ENCODE data around the gene QPRT.
"Not testable (repeated sequence)": the region's sequence is repeated elsewhere in the genome, so short reads cannot be mapped to it uniquely, and the experiment has no call there.

The QPRT gene

DNA sequence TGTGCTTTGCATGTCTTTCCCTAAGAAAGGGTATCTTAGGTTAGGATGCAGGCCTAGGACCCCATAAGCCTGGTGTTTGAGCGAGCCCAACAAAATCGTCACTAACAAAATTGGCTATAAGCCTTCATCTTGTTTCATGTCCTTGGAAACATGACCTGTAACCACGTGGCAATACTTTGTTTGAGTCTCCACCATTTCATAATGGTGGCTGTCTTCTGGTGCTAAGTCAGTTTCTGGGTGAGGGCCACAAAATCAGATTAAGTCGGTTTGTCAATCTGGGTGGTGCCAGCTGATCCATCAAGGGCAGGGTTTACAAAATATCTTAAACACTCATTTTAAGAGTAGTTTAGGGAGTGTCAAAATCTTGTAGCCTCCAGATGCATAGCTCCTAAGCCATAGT, 33.8 kb downstream of the QPRT start:
- no peak for DNase-seq (ENCODE audit: low read depth, low spot score)
- TF ChIP-seq FOXP2 (optimal IDR thresholded peaks at IDR 0.05; ENCODE audit: control extremely low read depth, extremely low read length, insufficient read depth): no peak
- TF ChIP-seq POLR2AphosphoS5 (IDR thresholded peaks at IDR 0.05; ENCODE audit: borderline replicate concordance, low read depth, low read length): no peak
- no peak for TF ChIP-seq EZH2 (IDR thresholded peaks at IDR 0.05)
- Histone ChIP-seq H3K36me3 (ENCODE audit: insufficient read depth, low read length) (no peaks in the 10 kb centered on the region), H3K4me3 (no peak overlapping the region), H3K9me3 (ENCODE audit: low read depth, low read length) (no peaks in the 10 kb centered on the region), H3K27ac (no peak overlapping the region), H3K9ac (ENCODE audit: insufficient read length) (no peak overlapping the region)

DNA sequence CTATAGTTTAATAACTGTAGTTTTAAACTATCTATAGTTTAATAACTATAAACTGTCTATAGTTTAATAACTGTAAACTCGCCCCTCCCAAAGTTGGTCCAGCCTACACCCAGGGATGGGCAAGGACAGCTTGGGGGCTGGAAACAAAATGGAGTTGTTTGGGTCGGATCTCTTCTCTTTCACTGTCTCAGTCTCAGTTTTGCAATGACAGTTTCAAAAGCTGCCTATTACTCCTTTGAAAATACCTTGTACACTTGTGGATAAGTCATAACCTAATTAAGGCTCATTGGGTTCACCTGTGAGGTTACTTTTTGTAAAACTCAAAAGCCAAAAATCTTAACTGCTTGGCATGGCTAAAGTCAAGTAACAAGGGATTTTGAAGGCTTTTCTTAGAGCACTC, 35.4 kb downstream of the QPRT start:
- no peak for DNase-seq (ENCODE audit: low read depth, low spot score)
- no peak overlapping the region for H3K27ac ChIP-seq
- H3K36me3 ChIP-seq (ENCODE audit: insufficient read depth, low read length): no peaks in the 10 kb centered on the region
- H3K9me3 ChIP-seq (ENCODE audit: low read depth, low read length): no peaks in the 10 kb centered on the region
- no peak overlapping the region for H3K9ac ChIP-seq (ENCODE audit: insufficient read length)
- no peak for TF ChIP-seq POLR2AphosphoS5 (IDR thresholded peaks at IDR 0.05; ENCODE audit: borderline replicate concordance, low read depth, low read length)
- no peak for TF ChIP-seq FOXP2 (optimal IDR thresholded peaks at IDR 0.05; ENCODE audit: control extremely low read depth, extremely low read length, insufficient read depth)
- no peak for TF ChIP-seq EZH2 (IDR thresholded peaks at IDR 0.05)
- H3K4me3 ChIP-seq: no peak overlapping the region

DNA sequence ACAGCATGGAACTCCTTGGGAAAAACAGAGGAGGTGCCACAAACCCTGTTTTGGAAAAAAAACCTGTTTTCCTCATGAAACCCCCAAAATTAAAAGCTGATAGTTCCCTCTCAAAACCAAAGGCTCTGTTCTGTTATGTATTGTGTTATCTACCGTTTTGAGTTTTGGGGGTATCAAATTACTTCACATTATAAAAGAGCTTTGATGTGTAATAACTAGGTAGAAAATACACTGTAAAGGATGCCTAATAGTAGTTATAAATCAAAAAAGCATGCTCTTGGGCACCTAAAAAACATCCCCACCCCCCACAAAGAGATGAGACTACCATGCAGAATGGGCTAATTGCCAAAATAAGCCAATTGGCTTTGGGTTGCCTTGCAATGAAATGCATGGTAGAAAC, 36.0 kb downstream of the QPRT start:
- Histone ChIP-seq H3K9ac (ENCODE audit: insufficient read length) (no peak overlapping the region), H3K9me3 (ENCODE audit: low read depth, low read length) (no peaks in the 10 kb centered on the region), H3K27ac (no peak overlapping the region), H3K4me3 (no peak overlapping the region), H3K36me3 (ENCODE audit: insufficient read depth, low read length) (no peaks in the 10 kb centered on the region)
- DNase-seq (ENCODE audit: low read depth, low spot score): no peak
- TF ChIP-seq FOXP2 (optimal IDR thresholded peaks at IDR 0.05; ENCODE audit: control extremely low read depth, extremely low read length, insufficient read depth): no peak
- TF ChIP-seq EZH2 (IDR thresholded peaks at IDR 0.05): no peak
- TF ChIP-seq POLR2AphosphoS5 (IDR thresholded peaks at IDR 0.05; ENCODE audit: borderline replicate concordance, low read depth, low read length): no peak

DNA sequence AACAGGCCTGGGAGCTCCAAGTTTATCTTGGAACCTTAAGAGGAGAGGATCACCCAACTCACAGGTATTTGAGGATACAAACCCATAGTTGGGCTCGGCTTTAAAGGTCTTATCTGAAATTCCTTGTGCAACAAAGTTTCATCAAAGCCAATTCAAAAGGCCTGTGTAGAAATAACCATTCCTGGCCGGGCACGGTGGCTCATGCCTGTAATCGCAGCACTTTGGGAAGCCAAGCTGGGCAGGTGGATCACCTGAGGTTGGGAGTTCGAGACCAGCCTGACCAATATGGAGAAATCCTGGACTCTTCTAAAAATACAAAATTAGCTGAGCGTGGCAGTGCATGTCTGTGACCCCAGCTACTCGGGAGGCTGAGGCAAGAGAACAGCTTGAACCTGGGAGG, 38.1 kb downstream of the QPRT start:
- DNase-seq (ENCODE audit: low read depth, low spot score): no peak
- H3K9ac ChIP-seq (ENCODE audit: insufficient read length): no peak overlapping the region
- no peak overlapping the region for H3K4me3 ChIP-seq
- TF ChIP-seq POLR2AphosphoS5 (IDR thresholded peaks at IDR 0.05; ENCODE audit: borderline replicate concordance, low read depth, low read length) (no peak), EZH2 (IDR thresholded peaks at IDR 0.05) (no peak), FOXP2 (optimal IDR thresholded peaks at IDR 0.05; ENCODE audit: control extremely low read depth, extremely low read length, insufficient read depth) (no peak)
- no peak overlapping the region for H3K27ac ChIP-seq
- no peaks in the 10 kb centered on the region for H3K36me3 ChIP-seq (ENCODE audit: insufficient read depth, low read length)
- H3K9me3 ChIP-seq (ENCODE audit: low read depth, low read length): no peaks in the 10 kb centered on the region

DNA sequence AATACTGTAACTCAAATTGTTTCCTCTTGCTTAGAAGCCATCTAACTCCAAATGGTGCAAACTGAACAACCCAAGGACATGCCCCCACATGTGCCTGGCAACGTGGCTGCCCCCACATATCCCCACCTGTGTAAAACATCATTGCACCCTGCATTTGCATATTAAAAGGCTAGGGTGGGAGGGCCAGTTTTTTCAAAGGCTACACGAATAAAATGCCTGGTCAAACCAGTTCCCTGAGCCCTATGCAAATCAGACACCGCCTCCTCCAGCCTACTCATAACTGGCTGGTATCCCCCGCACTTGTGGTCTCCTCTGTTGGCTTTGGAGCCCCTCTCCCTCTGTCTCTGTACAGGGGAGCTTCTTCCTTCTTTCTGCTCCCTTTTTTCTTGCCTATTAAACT, 40.1 kb downstream of the QPRT start:
- no peak overlapping the region for H3K4me3 ChIP-seq
- no peak overlapping the region for H3K27ac ChIP-seq
- H3K9ac ChIP-seq (ENCODE audit: insufficient read length): no peak overlapping the region
- H3K9me3 ChIP-seq (ENCODE audit: low read depth, low read length): no peaks in the 10 kb centered on the region
- DNase-seq (ENCODE audit: low read depth, low spot score): no peak
- TF ChIP-seq POLR2AphosphoS5 (IDR thresholded peaks at IDR 0.05; ENCODE audit: borderline replicate concordance, low read depth, low read length) (no peak), EZH2 (IDR thresholded peaks at IDR 0.05) (no peak), FOXP2 (optimal IDR thresholded peaks at IDR 0.05; ENCODE audit: control extremely low read depth, extremely low read length, insufficient read depth) (no peak)
- no peaks in the 10 kb centered on the region for H3K36me3 ChIP-seq (ENCODE audit: insufficient read depth, low read length)

DNA sequence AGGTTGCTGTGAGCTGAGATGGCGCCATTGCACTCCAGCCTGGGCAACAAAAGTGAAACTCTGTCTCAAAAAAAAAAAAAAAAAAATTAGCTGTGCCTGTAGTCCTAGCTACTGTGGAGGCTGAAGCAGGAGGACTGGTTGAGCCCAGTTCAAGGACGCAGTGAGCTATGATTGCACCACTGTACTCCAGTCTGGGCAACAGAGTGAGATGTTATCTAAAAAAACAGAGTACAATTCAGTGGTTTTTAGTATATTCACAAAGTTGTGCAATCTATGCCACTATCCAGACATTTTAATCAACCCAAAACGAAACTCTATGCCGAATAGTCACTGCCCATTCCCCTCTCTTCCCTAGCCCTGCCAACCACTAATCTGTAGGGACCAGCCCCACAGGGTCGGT, 41.7 kb downstream of the QPRT start:
- Histone ChIP-seq H3K36me3 (ENCODE audit: insufficient read depth, low read length) (no peaks in the 10 kb centered on the region), H3K4me3 (no peak overlapping the region), H3K27ac (no peak overlapping the region), H3K9ac (ENCODE audit: insufficient read length) (no peak overlapping the region), H3K9me3 (ENCODE audit: low read depth, low read length) (no peaks in the 10 kb centered on the region)
- no peak for DNase-seq (ENCODE audit: low read depth, low spot score)
- TF ChIP-seq POLR2AphosphoS5 (IDR thresholded peaks at IDR 0.05; ENCODE audit: borderline replicate concordance, low read depth, low read length): no peak
- no peak for TF ChIP-seq FOXP2 (optimal IDR thresholded peaks at IDR 0.05; ENCODE audit: control extremely low read depth, extremely low read length, insufficient read depth)
- TF ChIP-seq EZH2 (IDR thresholded peaks at IDR 0.05): no peak

DNA sequence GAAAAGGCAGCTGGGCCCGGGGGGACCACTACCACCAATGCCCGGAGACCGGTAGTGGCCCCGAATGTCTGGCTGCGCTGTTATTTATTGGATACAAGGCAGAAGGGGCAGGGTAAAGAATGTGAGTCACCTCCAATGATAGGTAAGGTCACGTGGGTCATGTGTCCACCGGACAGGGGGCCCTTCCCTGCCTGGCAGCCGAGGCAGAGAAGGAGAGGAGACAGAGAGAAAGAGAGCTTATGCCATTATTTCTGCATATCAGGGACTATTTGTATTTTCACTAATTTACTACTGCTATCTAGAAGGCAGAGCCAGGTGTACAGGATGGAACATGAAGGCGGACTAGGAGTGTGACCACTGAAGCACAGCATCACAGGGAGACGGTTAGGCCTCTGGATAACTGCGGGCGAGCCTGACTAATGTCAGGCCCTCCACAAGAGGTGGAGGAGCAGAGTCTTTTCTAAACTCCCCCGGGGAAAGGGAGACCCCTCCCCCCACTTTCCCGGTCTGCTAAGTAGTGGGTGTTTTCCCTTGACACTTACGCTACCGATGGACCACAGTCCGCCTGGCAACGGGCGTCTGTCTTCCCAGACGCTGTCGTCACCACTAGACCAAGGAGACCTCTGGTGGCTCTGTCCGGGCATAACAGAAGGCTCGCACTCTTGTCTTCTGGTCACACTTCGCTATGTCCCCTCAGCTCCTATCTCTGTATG, 42.3 kb downstream of the QPRT start:
- not testable (repeated sequence) for H3K9ac ChIP-seq (ENCODE audit: insufficient read length); DNase-seq (ENCODE audit: low read depth, low spot score); H3K36me3 ChIP-seq (ENCODE audit: insufficient read depth, low read length); H3K4me3 ChIP-seq; H3K9me3 ChIP-seq (ENCODE audit: low read depth, low read length); H3K27ac ChIP-seq

DNA sequence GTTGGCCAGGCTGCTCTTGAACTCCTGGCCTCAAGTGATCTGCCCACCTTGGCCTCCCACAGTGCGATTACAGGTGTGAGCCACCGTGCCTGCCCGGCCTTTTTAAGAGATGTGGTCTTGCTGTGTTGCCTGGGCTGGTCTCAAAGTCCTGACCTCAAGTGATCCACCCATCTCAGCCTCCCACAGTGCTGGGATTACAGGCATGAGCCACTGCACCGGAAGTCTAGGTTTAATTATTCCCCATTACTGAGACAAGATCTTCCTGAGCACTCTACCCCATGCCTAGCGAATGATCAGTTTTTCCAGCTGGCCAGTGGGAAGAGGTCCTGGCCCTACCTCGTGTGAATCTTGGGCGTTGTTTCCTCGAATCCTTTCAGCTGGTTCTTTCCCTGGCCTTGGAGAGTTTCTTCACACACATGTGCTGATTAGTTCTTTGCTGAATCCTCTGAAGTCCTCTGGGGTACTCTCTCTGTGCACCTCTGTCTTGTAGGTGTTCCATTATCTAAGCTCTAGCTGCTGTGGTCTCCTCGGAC, 47.9 kb downstream of the QPRT start:
- no peak for DNase-seq (ENCODE audit: low read depth, low spot score)
- H3K36me3 ChIP-seq (ENCODE audit: insufficient read depth, low read length): no peaks in the 10 kb centered on the region
- no peak overlapping the region for H3K4me3 ChIP-seq
- no peak for TF ChIP-seq EZH2 (IDR thresholded peaks at IDR 0.05)
- no peak for TF ChIP-seq FOXP2 (optimal IDR thresholded peaks at IDR 0.05; ENCODE audit: control extremely low read depth, extremely low read length, insufficient read depth)
- no peak for TF ChIP-seq POLR2AphosphoS5 (IDR thresholded peaks at IDR 0.05; ENCODE audit: borderline replicate concordance, low read depth, low read length)
- H3K9ac ChIP-seq (ENCODE audit: insufficient read length): no peak overlapping the region
- H3K27ac ChIP-seq: no peak overlapping the region
- no peaks in the 10 kb centered on the region for H3K9me3 ChIP-seq (ENCODE audit: low read depth, low read length)

DNA sequence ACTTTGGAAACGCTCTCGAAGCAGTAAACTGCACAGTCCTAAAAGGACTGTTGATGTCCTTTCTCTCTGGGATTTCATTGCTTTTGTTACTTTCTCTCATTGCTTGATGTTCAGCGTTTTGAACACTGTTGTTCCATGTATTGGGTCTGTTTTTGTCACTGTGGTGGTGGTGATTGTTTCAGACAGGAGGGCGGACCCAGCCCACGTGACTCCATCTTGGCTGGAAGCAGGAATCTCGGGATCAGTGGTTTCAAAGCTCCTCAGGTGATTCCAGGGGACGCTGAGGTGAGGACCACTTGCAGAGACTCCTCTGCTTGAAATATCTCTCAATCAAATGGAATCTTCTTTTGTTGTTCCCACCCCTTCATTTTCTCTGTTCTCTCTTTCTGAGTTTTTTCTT, 48.5 kb downstream of the QPRT start:
- Histone ChIP-seq H3K36me3 (ENCODE audit: insufficient read depth, low read length) (no peaks in the 10 kb centered on the region), H3K27ac (no peak overlapping the region), H3K9me3 (ENCODE audit: low read depth, low read length) (no peaks in the 10 kb centered on the region), H3K4me3 (no peak overlapping the region), H3K9ac (ENCODE audit: insufficient read length) (no peak overlapping the region)
- TF ChIP-seq EZH2 (IDR thresholded peaks at IDR 0.05) (no peak), POLR2AphosphoS5 (IDR thresholded peaks at IDR 0.05; ENCODE audit: borderline replicate concordance, low read depth, low read length) (no peak), FOXP2 (optimal IDR thresholded peaks at IDR 0.05; ENCODE audit: control extremely low read depth, extremely low read length, insufficient read depth) (no peak)
- no peak for DNase-seq (ENCODE audit: low read depth, low spot score)
